ENCODE results near the gene GSDMA.
"Not testable (repeated sequence)": the region's sequence is repeated elsewhere in the genome, so short reads cannot be mapped to it uniquely, and the experiment has no call there.

- not testable (repeated sequence) for TF ChIP-seq CTCF (conservative IDR thresholded peaks at IDR 0.05); EZH2 (IDR thresholded peaks at IDR 0.05; ENCODE audit: low read depth)
These were observed 49.3 kb downstream of the GSDMA start for GRCh38 chr17:40012017-40012647.

Measured in PC-9 (cell line).